ENCODE data around the gene USP40.

DNA sequence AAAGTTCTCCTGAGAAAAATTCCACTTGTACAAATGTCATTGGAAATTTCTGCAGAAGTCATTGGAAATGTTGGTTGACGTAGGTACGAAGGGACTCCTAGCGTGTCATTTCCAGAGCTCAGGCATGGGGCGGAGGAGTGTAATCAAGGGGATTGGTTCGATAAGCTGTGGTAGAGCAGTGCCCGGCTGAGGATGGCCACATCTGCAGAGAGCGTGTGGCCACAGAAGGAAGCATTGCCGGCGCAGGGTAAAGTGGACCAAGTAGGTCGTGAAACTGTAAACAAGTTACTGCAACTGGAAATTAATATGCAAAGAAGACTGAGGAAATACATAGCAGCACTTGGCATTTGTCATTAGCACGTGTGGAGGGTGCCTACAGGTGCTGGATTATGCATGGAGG lies 110.5 kb downstream of the USP40 start:
- TF ChIP-seq, protein P1, sequence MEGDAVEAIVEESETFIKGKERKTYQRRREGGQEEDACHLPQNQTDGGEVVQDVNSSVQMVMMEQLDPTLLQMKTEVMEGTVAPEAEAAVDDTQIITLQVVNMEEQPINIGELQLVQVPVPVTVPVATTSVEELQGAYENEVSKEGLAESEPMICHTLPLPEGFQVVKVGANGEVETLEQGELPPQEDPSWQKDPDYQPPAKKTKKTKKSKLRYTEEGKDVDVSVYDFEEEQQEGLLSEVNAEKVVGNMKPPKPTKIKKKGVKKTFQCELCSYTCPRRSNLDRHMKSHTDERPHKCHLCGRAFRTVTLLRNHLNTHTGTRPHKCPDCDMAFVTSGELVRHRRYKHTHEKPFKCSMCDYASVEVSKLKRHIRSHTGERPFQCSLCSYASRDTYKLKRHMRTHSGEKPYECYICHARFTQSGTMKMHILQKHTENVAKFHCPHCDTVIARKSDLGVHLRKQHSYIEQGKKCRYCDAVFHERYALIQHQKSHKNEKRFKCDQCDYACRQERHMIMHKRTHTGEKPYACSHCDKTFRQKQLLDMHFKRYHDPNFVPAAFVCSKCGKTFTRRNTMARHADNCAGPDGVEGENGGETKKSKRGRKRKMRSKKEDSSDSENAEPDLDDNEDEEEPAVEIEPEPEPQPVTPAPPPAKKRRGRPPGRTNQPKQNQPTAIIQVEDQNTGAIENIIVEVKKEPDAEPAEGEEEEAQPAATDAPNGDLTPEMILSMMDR (IDR thresholded peaks at IDR 0.05; ENCODE audit: poor library complexity), result no peak
- no peak for TF ChIP-seq EZH2phosphoT487 (IDR thresholded peaks at IDR 0.05; ENCODE audit: low read depth, severe bottlenecking, unreplicated experiment)
